Calu3 (cell line): Measurements from ENCODE around the gene CCND3. TPM values are rescaled to one million over a fixed set of nuclear protein-coding genes. Genes with fewer than 3 reads are reported as not detected.

Experiments used
- BruUV-seq: library from RNA; stranded (reverse); fragments of 400-500 nt; replicated peaks from 2 replicates; lab custom pipeline; 2021; lab: Mats Ljungman, UMichigan
- CTCF ChIA-PET: fragments of 300-600 bp; sonication (Branson Sonifier 250); formaldehyde crosslinking; loops from one replicate; lab custom pipeline; 2022; ENCODE audit warnings: antibody characterized with exemption; lab: Charles Lee
- DNase-seq: peaks from one replicate; pipeline ENCODE4 v3.0.0; 2022
- H3K27ac Mint-ChIP-seq: one replicate; pipeline ENCODE4 v1.8.0; 2022; ENCODE audit warnings: mixed read lengths; ENCODE audit not compliant: unreplicated experiment
- H3K27me3 Mint-ChIP-seq: one replicate; pipeline ENCODE4 v1.8.0; 2022; ENCODE audit warnings: mixed read lengths; ENCODE audit not compliant: unreplicated experiment
- H3K36me3 Mint-ChIP-seq: one replicate; pipeline ENCODE4 v1.8.0; 2022; ENCODE audit warnings: mild to moderate bottlenecking, moderate library complexity, mixed read lengths; ENCODE audit not compliant: insufficient read depth, unreplicated experiment
- H3K4me1 Mint-ChIP-seq: one replicate; pipeline ENCODE4 v1.8.0; 2022; ENCODE audit warnings: mild to moderate bottlenecking, low read depth, mixed read lengths; ENCODE audit not compliant: unreplicated experiment
- H3K4me3 Mint-ChIP-seq: one replicate; pipeline ENCODE4 v1.8.0; 2022; ENCODE audit warnings: mild to moderate bottlenecking, low read depth, moderate library complexity, mixed read lengths; ENCODE audit not compliant: unreplicated experiment
- H3K9me3 Mint-ChIP-seq: one replicate; pipeline ENCODE4 v1.8.0; 2022; ENCODE audit warnings: low read depth, mixed read lengths; ENCODE audit not compliant: unreplicated experiment
- intact Hi-C: fragments of 100-400 bp; cut with micrococcal nuclease; formaldehyde crosslinking; loops from one replicate; pipeline ENCODE4 v1.10.0; 2022; ENCODE audit not compliant: unreplicated experiment
- total RNA-seq: library from RNA; stranded (reverse); gene quantifications from 2 replicates; pipeline ENCODE4 v1.2.3, GENCODE V29; 2022
- TF ChIP-seq, protein P1 (sequence below): fragments of 200-600 bp; IDR thresholded peaks from one replicate; pipeline ENCODE4 v1.8.0; 2022; ENCODE audit warnings: antibody characterized with exemption; ENCODE audit not compliant: unreplicated experiment

The CCND3 gene
- total RNA-seq, 1 experiment from 2014 or later = 77.4 TPM

DNA sequence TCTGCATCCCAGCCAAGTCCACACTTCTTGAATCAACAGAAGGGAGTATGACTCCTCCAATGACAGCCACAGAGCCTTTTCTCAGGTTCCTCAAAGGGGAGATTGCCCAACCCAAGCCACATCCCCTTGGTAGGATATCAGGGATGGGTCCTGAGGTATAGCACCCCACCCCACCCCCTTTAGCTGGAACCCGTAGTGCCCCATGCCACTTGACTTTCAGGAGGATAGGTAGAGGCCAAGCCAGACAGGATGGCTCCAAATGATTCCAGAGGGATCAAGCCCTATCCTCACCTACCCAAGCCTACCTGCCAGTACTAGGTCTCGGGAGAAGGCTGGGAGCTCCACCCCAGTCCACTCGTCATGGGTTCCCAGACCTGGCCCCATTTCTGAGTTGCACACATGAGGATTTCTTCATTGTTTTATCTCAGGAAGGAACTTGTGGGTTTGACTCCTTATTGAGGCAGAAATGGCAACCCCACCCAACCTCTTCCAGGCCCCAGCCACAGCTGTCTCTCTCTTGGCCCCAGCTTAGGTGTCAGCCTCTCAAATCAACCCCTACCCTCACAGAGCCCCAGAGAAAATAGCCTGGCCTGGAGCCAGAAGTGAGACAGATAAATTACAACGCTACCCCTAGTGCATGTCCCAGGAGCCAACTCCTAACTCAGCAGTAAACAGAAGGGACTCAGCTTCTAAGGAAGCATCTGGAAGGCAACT, 3.6 kb downstream of the CCND3 start:
- Mint-ChIP-seq H3K9me3 (no peaks in the 10 kb centered on the region), H3K27me3 (no peaks in the 10 kb centered on the region), H3K36me3 (peaks cover 53% of the 10 kb centered on the region), H3K4me3 (no peak overlapping the region), H3K4me1 (peaks cover 30% of the 10 kb centered on the region), H3K27ac (no peak overlapping the region)
- CTCF ChIA-PET = interaction anchor here (3.3 kb wide), 1 partner anchor 17 kb away, joined by 17 read pairs; the partner anchor contains the start of genes BYSL and MED20
- intact Hi-C loops = no loop called here
- BruUV-seq = no TSS peak
- TF ChIP-seq, protein P1, sequence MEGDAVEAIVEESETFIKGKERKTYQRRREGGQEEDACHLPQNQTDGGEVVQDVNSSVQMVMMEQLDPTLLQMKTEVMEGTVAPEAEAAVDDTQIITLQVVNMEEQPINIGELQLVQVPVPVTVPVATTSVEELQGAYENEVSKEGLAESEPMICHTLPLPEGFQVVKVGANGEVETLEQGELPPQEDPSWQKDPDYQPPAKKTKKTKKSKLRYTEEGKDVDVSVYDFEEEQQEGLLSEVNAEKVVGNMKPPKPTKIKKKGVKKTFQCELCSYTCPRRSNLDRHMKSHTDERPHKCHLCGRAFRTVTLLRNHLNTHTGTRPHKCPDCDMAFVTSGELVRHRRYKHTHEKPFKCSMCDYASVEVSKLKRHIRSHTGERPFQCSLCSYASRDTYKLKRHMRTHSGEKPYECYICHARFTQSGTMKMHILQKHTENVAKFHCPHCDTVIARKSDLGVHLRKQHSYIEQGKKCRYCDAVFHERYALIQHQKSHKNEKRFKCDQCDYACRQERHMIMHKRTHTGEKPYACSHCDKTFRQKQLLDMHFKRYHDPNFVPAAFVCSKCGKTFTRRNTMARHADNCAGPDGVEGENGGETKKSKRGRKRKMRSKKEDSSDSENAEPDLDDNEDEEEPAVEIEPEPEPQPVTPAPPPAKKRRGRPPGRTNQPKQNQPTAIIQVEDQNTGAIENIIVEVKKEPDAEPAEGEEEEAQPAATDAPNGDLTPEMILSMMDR = no peak
- DNase-seq = no peak

DNA sequence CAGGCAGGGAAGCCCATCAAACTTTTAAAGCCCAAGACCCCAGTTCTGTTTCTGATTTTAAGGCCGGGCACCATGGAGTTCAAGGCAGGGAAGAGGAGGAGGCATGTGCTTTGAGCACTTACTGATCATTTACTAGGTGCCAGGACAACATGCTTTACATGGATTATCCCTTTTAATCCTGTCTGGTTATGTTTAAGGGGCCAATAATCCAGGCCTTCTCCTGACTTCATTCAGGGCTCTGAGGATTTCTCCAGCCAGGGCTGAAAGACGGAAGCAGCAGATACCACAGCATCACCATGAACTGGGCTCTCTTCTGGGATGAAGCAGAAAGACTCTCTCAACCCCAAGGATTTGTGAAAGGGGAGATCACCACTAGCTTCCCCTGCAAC, 4.1 kb downstream of the CCND3 start:
- no peak overlapping the region for H3K4me3 Mint-ChIP-seq

DNA sequence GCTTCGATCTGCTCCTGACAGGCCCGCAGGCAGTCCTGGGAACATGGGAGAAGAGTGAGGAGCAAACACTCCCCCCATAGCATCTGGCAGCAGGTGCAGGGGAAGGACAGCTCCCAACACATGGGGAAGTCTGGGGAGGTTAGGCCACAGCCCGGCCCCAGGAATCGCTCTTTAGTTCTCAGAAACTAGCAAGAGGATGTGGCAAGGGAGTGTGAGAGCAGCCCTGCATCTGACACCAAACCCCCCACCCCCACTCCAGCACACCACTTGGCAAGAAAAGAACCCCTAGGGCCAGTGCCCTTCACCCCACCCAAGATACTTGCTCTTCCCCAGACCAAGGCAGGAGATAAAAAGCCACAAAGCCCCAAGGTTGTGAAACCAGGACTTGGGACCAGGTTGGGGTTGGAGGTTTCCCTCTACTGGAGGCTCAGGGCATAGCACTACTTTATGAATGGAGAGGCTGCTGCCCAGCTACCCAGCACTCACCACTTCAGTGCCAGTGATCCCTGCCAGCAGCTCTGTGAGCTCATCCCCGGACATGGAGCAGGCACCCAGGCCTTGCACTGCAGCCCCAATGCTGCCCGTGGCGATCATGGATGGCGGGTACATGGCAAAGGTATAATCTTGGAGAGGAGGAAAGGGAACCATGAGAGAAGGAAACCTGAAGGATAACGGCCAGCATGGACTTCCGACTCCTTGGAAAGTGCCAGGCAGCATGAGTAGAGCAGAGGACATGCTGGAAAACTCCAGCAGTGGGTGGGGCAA, 5.4 kb downstream of the CCND3 start:
- TF ChIP-seq, protein P1 = peak; percentile 86
- BruUV-seq = no TSS peak
- intact Hi-C loops = loop anchor here (1.0 kb wide), 2 partner anchors 90 to 108 kb away; no protein-coding TSS in a partner anchor
- Mint-ChIP-seq H3K27me3 (no peaks in the 10 kb centered on the region), H3K27ac (no peak overlapping the region), H3K9me3 (no peaks in the 10 kb centered on the region), H3K4me1 (peaks cover 30% of the 10 kb centered on the region), H3K4me3 (no peak overlapping the region), H3K36me3 (peaks cover 60% of the 10 kb centered on the region)
- DNase-seq = peak; percentile 80
- CTCF ChIA-PET = interaction anchor here (0.8 to 1.5 kb wide), 5 partner anchors 9 to 108 kb away, joined by 3 to 7 read pairs (median 3); partner anchors contain the start of genes BYSL and MED20

More for the DNA sequence above, 4.1 kb downstream of the CCND3 start:
- CTCF ChIA-PET = interaction anchor here (3.3 kb wide), 1 partner anchor 16 kb away, joined by 17 read pairs; the partner anchor contains the start of genes BYSL and MED20
- H3K36me3 Mint-ChIP-seq = peaks cover 58% of the 10 kb centered on the region
- H3K9me3 Mint-ChIP-seq = no peaks in the 10 kb centered on the region
- H3K27me3 Mint-ChIP-seq = no peaks in the 10 kb centered on the region
- H3K4me1 Mint-ChIP-seq = peaks cover 30% of the 10 kb centered on the region
- DNase-seq = no peak
- TF ChIP-seq, protein P1 = no peak
- intact Hi-C loops = no loop called here
- no peak overlapping the region for H3K27ac Mint-ChIP-seq
- no TSS peak for BruUV-seq

DNA sequence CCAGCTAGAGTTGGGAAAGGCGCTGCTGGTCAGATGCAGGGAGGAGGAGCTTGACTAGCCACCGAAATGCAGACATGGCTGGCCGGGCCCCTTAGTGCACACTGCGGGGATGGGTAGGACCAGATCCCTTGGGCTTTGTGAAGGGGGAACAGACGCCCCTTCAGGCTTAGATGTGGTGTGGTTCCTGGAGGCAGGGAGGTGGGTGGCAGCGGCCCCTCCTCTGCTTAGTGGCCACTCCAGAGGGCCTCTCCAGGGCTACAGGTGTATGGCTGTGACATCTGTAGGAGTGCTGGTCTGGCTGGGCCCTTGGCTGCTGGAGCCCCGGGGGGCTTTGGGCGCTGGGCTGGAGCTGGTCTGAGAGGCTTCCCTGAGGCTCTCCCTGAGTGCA, 5.9 kb downstream of the CCND3 start:
- H3K9me3 Mint-ChIP-seq = no peaks in the 10 kb centered on the region
- H3K27me3 Mint-ChIP-seq = no peaks in the 10 kb centered on the region

More for the DNA sequence above, 5.9 kb downstream of the CCND3 start:
- H3K36me3 Mint-ChIP-seq = peaks cover 60% of the 10 kb centered on the region
- DNase-seq = no peak
- TF ChIP-seq, protein P1 = no peak
- H3K27ac Mint-ChIP-seq = no peak overlapping the region
- intact Hi-C loops = loop anchor here (1.0 kb wide), 2 partner anchors 89 to 109 kb away; no protein-coding TSS in a partner anchor
- H3K4me1 Mint-ChIP-seq = peaks cover 30% of the 10 kb centered on the region
- BruUV-seq = no TSS peak
- CTCF ChIA-PET = interaction anchor here (1.0 to 1.5 kb wide), 3 partner anchors 8 to 108 kb away, joined by 3 to 7 read pairs (median 3); partner anchors contain the start of genes BYSL and MED20
- H3K4me3 Mint-ChIP-seq = no peak overlapping the region
